Activated naive CD4-positive, alpha-beta T cell treated with anti-CD3 and anti-CD28 coated beads for 36 hours (primary cell): ENCODE measurements around the gene TRPM3. TPM values are rescaled to one million over a fixed set of nuclear protein-coding genes. Genes with fewer than 3 reads are reported as not detected.
"Not testable (repeated sequence)": the region's sequence is repeated elsewhere in the genome, so short reads cannot be mapped to it uniquely, and the experiment has no call there.

Experiments
- CTCF ChIA-PET: fragments of 350-600 bp; sonication (Branson Sonifier 250); formaldehyde crosslinking; loops from one replicate; lab custom pipeline; 2021; ENCODE audit warnings: antibody characterized with exemption; lab: Charles Lee
- DNase-seq: peaks from one replicate; pipeline ENCODE4 v3.0.0-alpha.2; 2020
- H3K27ac Mint-ChIP-seq: one replicate; pipeline ENCODE4 v1.8.0; 2021; ENCODE audit warnings: mild to moderate bottlenecking, mixed read lengths
- H3K27me3 Mint-ChIP-seq: one replicate; pipeline ENCODE4 v1.8.0; 2021; ENCODE audit warnings: low read depth, mixed read lengths
- H3K36me3 Mint-ChIP-seq: one replicate; pipeline ENCODE4 v1.8.0; 2021; ENCODE audit warnings: low read depth, mixed read lengths
- H3K4me1 Mint-ChIP-seq: one replicate; pipeline ENCODE4 v1.8.0; 2021; ENCODE audit warnings: low read depth, mixed read lengths
- H3K4me3 Mint-ChIP-seq: one replicate; pipeline ENCODE4 v1.8.0; 2021; ENCODE audit warnings: mild to moderate bottlenecking, moderate library complexity, mixed read lengths
- H3K9me3 Mint-ChIP-seq: one replicate; pipeline ENCODE4 v1.8.0; 2021; ENCODE audit warnings: mixed read lengths
- intact Hi-C: fragments of 100-400 bp; cut with micrococcal nuclease; formaldehyde crosslinking; loops from one replicate; pipeline ENCODE4 v1.15.1; 2023
- total RNA-seq, 2 experiments: library from RNA; stranded (reverse); gene quantifications; one replicate each; pipeline ENCODE4 v1.2.3, GENCODE V29; 2021

Gene TRPM3
- total RNA-seq, 2 experiments from 2014 or later: 0.02 TPM; not detected in 1

- H3K4me3 Mint-ChIP-seq: no peak overlapping the region
- no peak overlapping the region for H3K27ac Mint-ChIP-seq
- CTCF ChIA-PET: no interaction called here
- no peaks in the 10 kb centered on the region for H3K36me3 Mint-ChIP-seq
- intact Hi-C loops: no loop called here
- H3K9me3 Mint-ChIP-seq: peaks cover 7% of the 10 kb centered on the region
- no peak for DNase-seq
- no peaks in the 10 kb centered on the region for H3K27me3 Mint-ChIP-seq
- no peaks in the 10 kb centered on the region for H3K4me1 Mint-ChIP-seq
Measured at GRCh38 chr9:70986984-70987383, 134.4 kb downstream of the TRPM3 start.

- Mint-ChIP-seq H3K4me1 (no peaks in the 10 kb centered on the region), H3K4me3 (no peak overlapping the region), H3K36me3 (no peaks in the 10 kb centered on the region), H3K27me3 (no peaks in the 10 kb centered on the region), H3K9me3 (peaks cover 7% of the 10 kb centered on the region), H3K27ac (no peak overlapping the region)
- no peak for DNase-seq
- CTCF ChIA-PET: no interaction called here
- intact Hi-C loops: no loop called here
Measured at GRCh38 chr9:70983723-70984295, 137.6 kb downstream of the TRPM3 start.

- no peaks in the 10 kb centered on the region for H3K27me3 Mint-ChIP-seq
- H3K36me3 Mint-ChIP-seq: no peaks in the 10 kb centered on the region
- intact Hi-C loops: no loop called here
- CTCF ChIA-PET: no interaction called here
- H3K4me1 Mint-ChIP-seq: no peaks in the 10 kb centered on the region
- no peak for DNase-seq
- H3K4me3 Mint-ChIP-seq: no peak overlapping the region
- peaks cover 7% of the 10 kb centered on the region for H3K9me3 Mint-ChIP-seq
- no peak overlapping the region for H3K27ac Mint-ChIP-seq
Measured at GRCh38 chr9:70981312-70981711, 140.1 kb downstream of the TRPM3 start.

GRCh38 chr9:70979966-70980365 lies 141.5 kb downstream of the TRPM3 start:
- H3K27me3 Mint-ChIP-seq: no peaks in the 10 kb centered on the region
- peaks cover 7% of the 10 kb centered on the region for H3K9me3 Mint-ChIP-seq
- intact Hi-C loops: no loop called here
- no peak overlapping the region for H3K4me3 Mint-ChIP-seq
- no peak overlapping the region for H3K27ac Mint-ChIP-seq
- no peak for DNase-seq
- H3K4me1 Mint-ChIP-seq: no peaks in the 10 kb centered on the region
- CTCF ChIA-PET: no interaction called here
- H3K36me3 Mint-ChIP-seq: no peaks in the 10 kb centered on the region

GRCh38 chr9:70978085-70978484 lies 143.3 kb downstream of the TRPM3 start:
- no peaks in the 10 kb centered on the region for H3K4me1 Mint-ChIP-seq
- H3K4me3 Mint-ChIP-seq: no peak overlapping the region
- intact Hi-C loops: no loop called here
- peaks cover 3% of the 10 kb centered on the region for H3K9me3 Mint-ChIP-seq
- CTCF ChIA-PET: no interaction called here
- no peaks in the 10 kb centered on the region for H3K27me3 Mint-ChIP-seq
- H3K36me3 Mint-ChIP-seq: no peaks in the 10 kb centered on the region
- DNase-seq: no peak
- H3K27ac Mint-ChIP-seq: no peak overlapping the region

GRCh38 chr9:70975821-70976220 lies 145.6 kb downstream of the TRPM3 start:
- no peak overlapping the region for H3K27ac Mint-ChIP-seq
- no peak overlapping the region for H3K4me3 Mint-ChIP-seq
- H3K36me3 Mint-ChIP-seq: no peaks in the 10 kb centered on the region
- intact Hi-C loops: no loop called here
- CTCF ChIA-PET: no interaction called here
- no peaks in the 10 kb centered on the region for H3K9me3 Mint-ChIP-seq
- no peaks in the 10 kb centered on the region for H3K27me3 Mint-ChIP-seq
- H3K4me1 Mint-ChIP-seq: no peaks in the 10 kb centered on the region
- DNase-seq: no peak

GRCh38 chr9:70971723-70972122 lies 149.7 kb downstream of the TRPM3 start:
- no peak for DNase-seq
- H3K36me3 Mint-ChIP-seq: no peaks in the 10 kb centered on the region
- H3K4me3 Mint-ChIP-seq: no peak overlapping the region
- CTCF ChIA-PET: interaction anchor here (1.0 kb wide), 1 partner anchor 12 kb away, joined by 4 read pairs; no protein-coding TSS in a partner anchor
- intact Hi-C loops: no loop called here
- no peaks in the 10 kb centered on the region for H3K4me1 Mint-ChIP-seq
- no peaks in the 10 kb centered on the region for H3K27me3 Mint-ChIP-seq
- H3K9me3 Mint-ChIP-seq: no peaks in the 10 kb centered on the region
- no peak overlapping the region for H3K27ac Mint-ChIP-seq

GRCh38 chr9:70966380-70966779 lies 155.0 kb downstream of the TRPM3 start:
- DNase-seq, H3K36me3 Mint-ChIP-seq, H3K4me3 Mint-ChIP-seq, intact Hi-C loops, H3K4me1 Mint-ChIP-seq, H3K27me3 Mint-ChIP-seq, H3K27ac Mint-ChIP-seq, H3K9me3 Mint-ChIP-seq, CTCF ChIA-PET: not testable (repeated sequence)

- intact Hi-C loops: no loop called here
- H3K27ac Mint-ChIP-seq: no peak overlapping the region
- CTCF ChIA-PET: no interaction called here
- no peaks in the 10 kb centered on the region for H3K27me3 Mint-ChIP-seq
- H3K4me3 Mint-ChIP-seq: no peak overlapping the region
- H3K4me1 Mint-ChIP-seq: no peaks in the 10 kb centered on the region
- no peaks in the 10 kb centered on the region for H3K36me3 Mint-ChIP-seq
- no peaks in the 10 kb centered on the region for H3K9me3 Mint-ChIP-seq
- DNase-seq: no peak
Measured at GRCh38 chr9:70964861-70965260, 156.6 kb downstream of the TRPM3 start.

- no peak for DNase-seq
- CTCF ChIA-PET: no interaction called here
- intact Hi-C loops: no loop called here
- no peaks in the 10 kb centered on the region for H3K36me3 Mint-ChIP-seq
- no peaks in the 10 kb centered on the region for H3K4me1 Mint-ChIP-seq
- H3K27ac Mint-ChIP-seq: no peak overlapping the region
- H3K9me3 Mint-ChIP-seq: no peaks in the 10 kb centered on the region
- H3K4me3 Mint-ChIP-seq: no peak overlapping the region
- no peaks in the 10 kb centered on the region for H3K27me3 Mint-ChIP-seq
Measured at GRCh38 chr9:70963554-70963953, 157.9 kb downstream of the TRPM3 start.

GRCh38 chr9:70962761-70963440 lies 158.5 kb downstream of the TRPM3 start:
- Mint-ChIP-seq H3K4me3 (no peak overlapping the region), H3K9me3 (no peaks in the 10 kb centered on the region), H3K27me3 (no peaks in the 10 kb centered on the region), H3K36me3 (no peaks in the 10 kb centered on the region), H3K4me1 (no peaks in the 10 kb centered on the region), H3K27ac (no peak overlapping the region)
- intact Hi-C loops: no loop called here
- no peak for DNase-seq
- CTCF ChIA-PET: no interaction called here

GRCh38 chr9:70959366-70959765 lies 162.1 kb downstream of the TRPM3 start:
- intact Hi-C loops: no loop called here
- Mint-ChIP-seq H3K27ac (no peak overlapping the region), H3K9me3 (no peaks in the 10 kb centered on the region), H3K36me3 (no peaks in the 10 kb centered on the region), H3K4me3 (no peak overlapping the region), H3K27me3 (no peaks in the 10 kb centered on the region), H3K4me1 (no peaks in the 10 kb centered on the region)
- no peak for DNase-seq
- CTCF ChIA-PET: interaction anchor here (0.6 to 0.9 kb wide), 2 partner anchors 12 to 427 kb away, joined by 3 to 4 read pairs; no protein-coding TSS in a partner anchor

GRCh38 chr9:70954596-70955143 lies 166.8 kb downstream of the TRPM3 start:
- Mint-ChIP-seq H3K9me3 (no peaks in the 10 kb centered on the region), H3K27ac (no peak overlapping the region), H3K36me3 (no peaks in the 10 kb centered on the region), H3K4me3 (no peak overlapping the region), H3K4me1 (no peaks in the 10 kb centered on the region), H3K27me3 (peaks cover 1% of the 10 kb centered on the region)
- intact Hi-C loops: no loop called here
- CTCF ChIA-PET: interaction anchor here (0.5 kb wide), 1 partner anchor 9 kb away, joined by 5 read pairs; no protein-coding TSS in a partner anchor
- no peak for DNase-seq
